H1 (cell line): ENCODE results near the gene SLC10A6. TPM values are rescaled to one million over a fixed set of nuclear protein-coding genes. Genes with fewer than 3 reads are reported as not detected.

Experiments used
- CTCF ChIA-PET: fragments of 300-600 bp; sonication (Branson Sonifier 250); formaldehyde crosslinking; loops from one replicate; lab custom pipeline; 2021; ENCODE audit not compliant: partially characterized antibody; lab: Charles Lee
- POLR2A ChIA-PET: fragments of 300-600 bp; sonication (Branson Sonifier 250); formaldehyde crosslinking; loops from one replicate; lab custom pipeline; 2021; ENCODE audit warnings: inconsistent platforms; ENCODE audit not compliant: partially characterized antibody; lab: Charles Lee
- DNase-seq, 2 experiments: peaks; one replicate each; pipeline versions ENCODE4 v3.0.0 to v3.0.0-alpha.2; 2010 to 2022; ENCODE audit warnings: low spot score in 2 of 2, low read depth in 1 of 2, mixed read lengths in 1 of 2
- FAIRE-seq: peaks from 2 replicates; lab custom pipeline; 2011; peaks lifted over from hg19 to GRCh38; lab: Jason Lieb, UNC
- H2AFZ ChIP-seq: 2 replicates; pipeline ENCODE4 v1.8.1; 2012; ENCODE audit warnings: low read length, inconsistent platforms
- H2AK5ac ChIP-seq: 2 replicates; pipeline ENCODE4 v1.6.1; 2013; ENCODE audit warnings: low read depth, low read length
- H2BK120ac ChIP-seq: replicated peaks from 2 replicates; pipeline ENCODE3; 2013; ENCODE audit warnings: low read depth, low read length, inconsistent platforms
- H2BK12ac ChIP-seq: 2 replicates; pipeline ENCODE4 v1.6.1; 2013; ENCODE audit warnings: low read depth, low read length
- H2BK15ac ChIP-seq: 2 replicates; pipeline ENCODE4 v1.6.1; 2013; ENCODE audit warnings: low read length
- H2BK20ac ChIP-seq: 2 replicates; pipeline ENCODE4 v1.6.1; 2013; ENCODE audit warnings: low read length
- H2BK5ac ChIP-seq: 2 replicates; pipeline ENCODE4 v1.6.1; 2013; ENCODE audit warnings: low read depth, low read length
- H3K14ac ChIP-seq: 2 replicates; pipeline ENCODE4 v1.6.1; 2013; ENCODE audit warnings: inconsistent platforms; ENCODE audit not compliant: insufficient read length
- H3K18ac ChIP-seq: 2 replicates; pipeline ENCODE4 v1.6.1; 2013; ENCODE audit warnings: low read length; ENCODE audit errors: extremely low read depth
- H3K23ac ChIP-seq: 2 replicates; pipeline ENCODE4 v1.6.1; 2013; ENCODE audit warnings: inconsistent platforms; ENCODE audit not compliant: insufficient read length
- H3K23me2 ChIP-seq: 2 replicates; pipeline ENCODE4 v1.6.1; 2013; ENCODE audit warnings: low read depth, low read length
- H3K27ac ChIP-seq: 2 replicates; pipeline ENCODE4 v1.6.1; 2011; ENCODE audit warnings: low read depth, low read length, inconsistent platforms
- H3K27me3 ChIP-seq, 4 experiments: replicated peaks in 1 of 4; 1 replicate in 1 of 4; 2 replicates in 3 of 4; pipeline versions ENCODE4 v1.6.1 to v1.8.1; 2011 to 2013; ENCODE audit warnings: low read length in 3 of 4, mild to moderate bottlenecking in 3 of 4, inconsistent platforms in 2 of 4, mixed read lengths in 2 of 4, moderate library complexity in 1 of 4; ENCODE audit not compliant: control insufficient read depth in 3 of 4, insufficient read depth in 3 of 4; ENCODE audit errors: extremely low read depth in 1 of 4
- H3K36me3 ChIP-seq, 4 experiments: 2 replicates each; pipeline versions ENCODE4 v1.6.1 to v1.8.1; 2011 to 2013; ENCODE audit warnings: mild to moderate bottlenecking in 4 of 4, low read length in 3 of 4, moderate library complexity in 2 of 4, control low read depth in 1 of 4, inconsistent platforms in 1 of 4; ENCODE audit not compliant: insufficient read depth in 4 of 4, control insufficient read depth in 2 of 4
- H3K4ac ChIP-seq: replicated peaks from 2 replicates; pipeline ENCODE3; 2013; ENCODE audit warnings: low read length, low read depth, mixed read lengths, inconsistent platforms; ENCODE audit not compliant: insufficient read length
- H3K4me1 ChIP-seq, 4 experiments: replicated peaks in 1 of 4; 1 replicate in 1 of 4; 2 replicates in 3 of 4; pipeline versions ENCODE4 v1.6.1 to v1.8.1; 2011 to 2013; ENCODE audit warnings: low read length in 3 of 4, inconsistent platforms in 2 of 4, mixed read lengths in 1 of 4; ENCODE audit not compliant: insufficient read depth in 4 of 4, control insufficient read depth in 3 of 4
- H3K4me2 ChIP-seq, 2 experiments: 2 replicates each; pipeline versions ENCODE4 v1.6.1 to v1.8.1; 2011 to 2013; ENCODE audit warnings: low read depth in 2 of 2, low read length in 2 of 2, control low read depth in 1 of 2, inconsistent platforms in 1 of 2, mild to moderate bottlenecking in 1 of 2; ENCODE audit not compliant: insufficient read depth in 1 of 2
- H3K4me3 ChIP-seq, 4 experiments: fragments of 200-600, 300-600 bp in 1 of 4; sonication (generic), shearing (Covaris generic), sonication (Bioruptor Twin) in 1 of 4; 2 replicates each; pipeline versions ENCODE4 v1.5.1 to v1.8.1; 2011 to 2016; ENCODE audit warnings: low read length in 4 of 4, low read depth in 3 of 4, control low read depth in 2 of 4, inconsistent platforms in 2 of 4, mild to moderate bottlenecking in 2 of 4, mixed read lengths in 1 of 4, moderate library complexity in 1 of 4; ENCODE audit not compliant: insufficient read depth in 2 of 4; ENCODE audit errors: extremely low read depth in 1 of 4
- H3K56ac ChIP-seq: replicated peaks from 2 replicates; pipeline ENCODE3; 2013; ENCODE audit warnings: low read depth, mild to moderate bottlenecking, mixed read lengths, low read length, inconsistent platforms; ENCODE audit not compliant: insufficient read length
- H3K79me1 ChIP-seq: 2 replicates; pipeline ENCODE4 v1.6.1; 2013; ENCODE audit warnings: low read depth, low read length, control low read depth
- H3K79me2 ChIP-seq, 2 experiments: 2 replicates each; pipeline versions ENCODE4 v1.6.1 to v1.8.1; 2012 to 2013; ENCODE audit warnings: low read length in 2 of 2, mild to moderate bottlenecking in 2 of 2, inconsistent platforms in 1 of 2; ENCODE audit not compliant: insufficient read depth in 2 of 2, control insufficient read depth in 1 of 2
- H3K9ac ChIP-seq, 4 experiments: replicated peaks in 1 of 4; 1 replicate in 1 of 4; 2 replicates in 3 of 4; pipeline versions ENCODE4 v1.6.1 to v1.8.1; 2011 to 2013; ENCODE audit warnings: low read depth in 3 of 4, low read length in 3 of 4, control low read depth in 2 of 4, mild to moderate bottlenecking in 2 of 4, moderate library complexity in 2 of 4, inconsistent platforms in 1 of 4; ENCODE audit errors: extremely low read depth in 1 of 4
- H3K9me3 ChIP-seq, 2 experiments: 2 replicates each; pipeline versions ENCODE4 v1.6.1 to v1.8.1; 2012 to 2013; ENCODE audit warnings: mild to moderate bottlenecking in 2 of 2, moderate library complexity in 2 of 2, control low read depth in 1 of 2, inconsistent platforms in 1 of 2, low read depth in 1 of 2, low read length in 1 of 2, mixed read lengths in 1 of 2; ENCODE audit not compliant: insufficient read depth in 2 of 2
- H4K20me1 ChIP-seq, 2 experiments: replicated peaks in 1 of 2; 2 replicates each; pipeline versions ENCODE3 to v1.8.1; 2011 to 2013; ENCODE audit warnings: inconsistent platforms in 2 of 2, low read length in 2 of 2, mild to moderate bottlenecking in 1 of 2; ENCODE audit not compliant: insufficient read depth in 2 of 2, control insufficient read depth in 1 of 2
- H4K5ac ChIP-seq: 2 replicates; pipeline ENCODE4 v1.6.1; 2013; ENCODE audit warnings: low read length, low read depth, mixed read lengths, inconsistent platforms; ENCODE audit not compliant: insufficient read length
- H4K8ac ChIP-seq: 2 replicates; pipeline ENCODE4 v1.8.0; 2013; ENCODE audit warnings: mild to moderate bottlenecking, moderate library complexity, low read length, inconsistent platforms; ENCODE audit not compliant: insufficient read depth; ENCODE audit errors: extremely low read depth
- H4K91ac ChIP-seq: replicated peaks from 2 replicates; pipeline ENCODE3; 2013; ENCODE audit warnings: low read length, mixed read lengths, inconsistent platforms; ENCODE audit not compliant: insufficient read length
- CTBP2 ChIP-seq: IDR thresholded peaks from 2 replicates; pipeline ENCODE4 v1.7.0; 2011; ENCODE audit warnings: borderline replicate concordance, mild to moderate bottlenecking, moderate library complexity, mixed read lengths, low read length; ENCODE audit not compliant: insufficient read depth, insufficient read length
- EGR1 ChIP-seq: IDR thresholded peaks from 2 replicates; pipeline ENCODE4 v1.6.1; 2011; ENCODE audit warnings: low read depth, low read length, borderline replicate concordance
- KDM1A ChIP-seq: fragments of 200-600, 300-600 bp; sonication (generic); IDR thresholded peaks from 2 replicates; pipeline ENCODE4 v1.7.1; 2016; ENCODE audit warnings: mild to moderate bottlenecking, low read length, borderline replicate concordance
- KDM4A ChIP-seq: IDR thresholded peaks from one replicate; pipeline ENCODE4 v1.7.1; 2012; ENCODE audit warnings: low read depth, mild to moderate bottlenecking, moderate library complexity, low read length, inconsistent platforms; ENCODE audit not compliant: severe bottlenecking
- TCF12 ChIP-seq: IDR thresholded peaks from 2 replicates; pipeline ENCODE4 v1.6.1; 2011; ENCODE audit warnings: low read depth, mild to moderate bottlenecking, low read length
- TEAD4 ChIP-seq: IDR thresholded peaks from 2 replicates; pipeline ENCODE4 v1.6.1; 2012; ENCODE audit warnings: low read depth, low read length, inconsistent platforms, mixed read lengths
- WGBS, 2 experiments: shearing (Covaris generic) in 1 of 2; methylation state at CpG; one replicate each; pipeline versions ENCODE4 v1.1.6 to v1.1.7; 2013 to 2015; ENCODE audit warnings: low lambda C conversion rate in 2 of 2, mixed read lengths in 2 of 2, inconsistent platforms in 1 of 2, low coverage in 1 of 2, missing lambda C conversion rate in 1 of 2; ENCODE audit not compliant: insufficient replicate concordance in 2 of 2, insufficient coverage in 1 of 2, insufficient read length in 1 of 2; ENCODE audit errors: extremely low coverage in 1 of 2, missing lambda C conversion rate in 1 of 2; 5-methylcytosine and 5-hydroxymethylcytosine counted together
- polyA plus RNA-seq, 7 experiments: library from polyadenylated mRNA; depleted of rRNA in 3 of 7; stranded (reverse) in 5 of 7; unstranded in 2 of 7; fragments of >200 nt in 5 of 7; fragments of 200-250 nt in 2 of 7; gene quantifications; 1 replicate in 5 of 7; 2 replicates in 1 of 7; 4 replicates in 1 of 7; pipeline versions ENCODE4 v1.2.1 to v1.2.3, GENCODE V29; 2011 to 2013; ENCODE audit warnings: missing spikeins in 2 of 7, mixed read lengths in 2 of 7
- total RNA-seq: library from RNA; stranded (reverse); fragmentation: NEBNext Ultra II Directional; extraction: Animal tissue kit (Norgen Biotek cat#: 25700); gene quantifications from 2 replicates; pipeline ENCODE4 v1.2.1, GENCODE V29; 2021

Gene SLC10A6
- total and polyA plus RNA-seq, 2 of the 8 experiments (the other 6 are each of a cell fraction or from before 2014, with no cell fraction given) = not detected

DNA sequence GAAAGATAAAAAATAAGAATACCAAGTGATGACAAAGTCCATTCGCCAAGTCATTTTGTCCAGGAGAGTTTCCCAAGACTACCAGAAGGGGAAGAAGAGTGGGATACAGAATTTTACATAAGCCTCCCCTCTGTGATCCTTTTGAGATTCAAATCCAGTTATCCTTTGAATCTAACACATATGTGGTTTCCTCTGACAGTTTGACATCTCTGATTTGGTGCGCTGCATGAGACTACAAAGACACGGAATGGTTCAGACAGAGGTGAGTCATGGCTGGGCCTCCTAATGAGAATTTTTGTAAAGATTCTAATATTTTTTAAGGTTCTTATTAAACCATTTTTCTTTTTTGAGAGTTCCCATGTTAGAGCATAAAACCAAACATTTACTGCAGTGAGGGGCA is 38.3 kb downstream of the SLC10A6 start:
- TF ChIP-seq KDM4A (no peak), EGR1 (no peak), TEAD4 (no peak), CTBP2 (no peak), KDM1A (no peak), TCF12 (no peak)
- H3K9ac ChIP-seq = no peak overlapping the region
- H3K27me3 ChIP-seq = no peaks in the 10 kb centered on the region
- H3K18ac ChIP-seq = no peak overlapping the region
- DNase-seq = no peak
- H3K4ac ChIP-seq = no peak overlapping the region
- 92% methylated on average over 3 of the region's 3 CpGs; no CpG with 5 or more reads in 1 of the 2 experiments for WGBS, 2 experiments
- H2BK15ac ChIP-seq = no peak overlapping the region
- H2AFZ ChIP-seq = no peak overlapping the region
- H3K79me1 ChIP-seq = no peaks in the 10 kb centered on the region
- H3K4me2 ChIP-seq = no peak overlapping the region
- FAIRE-seq = no peak
- H3K14ac ChIP-seq = no peak overlapping the region
- no peak overlapping the region for H3K4me3 ChIP-seq
- no peaks in the 10 kb centered on the region for H3K23me2 ChIP-seq
- H4K91ac ChIP-seq = no peak overlapping the region
- H3K27ac ChIP-seq = no peak overlapping the region
- no peaks in the 10 kb centered on the region for H4K20me1 ChIP-seq
- no peak overlapping the region for H3K56ac ChIP-seq
- H3K9me3 ChIP-seq = no peaks in the 10 kb centered on the region
- no peak overlapping the region for H4K5ac ChIP-seq
- peaks cover 0 to 58% (median 24%) of the 10 kb centered on the region in 4 experiments; a peak in 7 of 8 replicates for H3K36me3 ChIP-seq
- no peak overlapping the region for H2BK20ac ChIP-seq
- H2BK12ac ChIP-seq = no peak overlapping the region
- ChIA-PET POLR2A (no interaction called here), CTCF (no interaction called here)
- no peaks in the 10 kb centered on the region for H3K79me2 ChIP-seq
- H3K4me1 ChIP-seq = no peaks in the 10 kb centered on the region
- H3K23ac ChIP-seq = no peak overlapping the region
- no peak overlapping the region for H4K8ac ChIP-seq
- H2BK120ac ChIP-seq = no peak overlapping the region
- no peak overlapping the region for H2AK5ac ChIP-seq
- H2BK5ac ChIP-seq = no peak overlapping the region
